ENCODE measurements around the gene PGBD1. TPM values are rescaled to one million over a fixed set of nuclear protein-coding genes. Genes with fewer than 3 reads are reported as not detected.

The PGBD1 gene
- total and polyA plus RNA-seq, 2 of the 8 experiments (the other 6 are each of a cell fraction or from before 2014, with no cell fraction given) = 2.5 to 9.2 TPM

DNA sequence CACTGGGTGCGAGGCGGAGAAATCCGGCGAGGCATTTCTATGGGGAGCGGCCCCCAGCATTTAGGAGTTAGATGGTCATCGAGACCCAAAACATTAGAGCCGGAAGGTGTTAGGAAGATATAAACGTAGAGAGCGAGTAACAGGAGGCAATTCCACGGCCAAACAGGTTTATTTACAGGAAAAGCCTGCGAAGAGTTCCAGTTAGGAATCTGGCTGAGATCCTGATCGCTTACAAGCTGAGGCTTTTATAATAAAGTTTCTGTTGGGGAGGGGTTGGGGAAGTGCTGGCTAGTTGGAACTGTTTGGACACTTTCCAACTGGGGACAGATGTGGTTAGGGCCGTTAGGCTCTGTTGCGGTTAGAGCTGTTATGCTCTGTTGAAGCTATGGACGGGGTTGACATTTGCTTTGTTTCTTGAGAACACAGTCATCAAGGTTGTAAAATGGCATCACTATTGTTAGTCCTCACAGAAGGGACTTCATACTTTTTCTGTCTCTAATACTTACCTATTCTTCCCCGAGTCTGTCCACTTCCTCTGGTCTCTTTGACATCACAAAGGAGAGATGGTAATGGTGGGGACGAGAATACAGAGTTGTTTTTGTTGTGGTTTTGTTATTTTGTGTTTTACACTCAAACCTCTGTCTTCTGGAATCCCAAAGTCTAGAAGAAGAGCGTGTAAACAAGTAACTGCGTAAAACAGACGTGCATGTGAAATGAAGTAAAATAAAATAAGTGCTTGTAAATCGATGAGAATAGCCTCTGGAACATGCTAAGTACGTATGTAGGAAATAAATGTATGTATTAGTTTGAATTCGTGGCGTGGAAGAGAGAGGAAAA, 55.1 kb downstream of the PGBD1 start:
- H4K5ac ChIP-seq (ENCODE audit: insufficient read length, low read depth, low read length) = no peak overlapping the region
- H2BK15ac ChIP-seq (ENCODE audit: low read length) = no peak overlapping the region
- H2BK120ac ChIP-seq (replicated peaks; ENCODE audit: low read depth, low read length) = no peak overlapping the region
- H2BK12ac ChIP-seq (ENCODE audit: low read depth, low read length) = peak overlapping the region; percentile 23; the same call in 1 of the 2 replicates
- H4K20me1 ChIP-seq (replicated peaks in 1 of 2; ENCODE audit: control insufficient read depth in 1 of 2, insufficient read depth in 2 of 2, low read length in 2 of 2) = no peaks in the 10 kb centered on the region
- ChIA-PET CTCF (ENCODE audit: partially characterized antibody) (interaction anchor here (1.3 to 2.5 kb wide), 4 partner anchors 9 to 47 kb away, joined by 4 to 9 read pairs (median 7); no protein-coding TSS in a partner anchor), POLR2A (ENCODE audit: partially characterized antibody) (interaction anchor here (0.8 to 3.6 kb wide), 43 partner anchors 10 to 501 kb away, joined by 3 to 36 read pairs (median 6); partner anchors contain the start of genes PGBD1, ZKSCAN3, ZKSCAN4 and ZKSCAN8)
- H4K8ac ChIP-seq (ENCODE audit: extremely low read depth, insufficient read depth, low read length) = no peak overlapping the region
- H3K4me2 ChIP-seq (ENCODE audit: insufficient read depth in 1 of 2, low read depth in 2 of 2, low read length in 2 of 2) = peak overlapping the region; percentile 81 to 98
- peak overlapping the region; percentile 28; the same call in 1 of the 2 replicates for H2AFZ ChIP-seq (ENCODE audit: low read length)
- H3K4me3 ChIP-seq (ENCODE audit: extremely low read depth in 1 of 4, insufficient read depth in 2 of 4, low read depth in 3 of 4, low read length in 4 of 4) = peak overlapping the region; percentile 86 to 95 (median 91)
- 13 to 100% methylated on average over 3 to 24 of the region's 24 CpGs for WGBS, 2 experiments (ENCODE audit: extremely low coverage in 1 of 2, insufficient coverage in 1 of 2, insufficient read length in 1 of 2, insufficient replicate concordance in 2 of 2, low coverage in 1 of 2, low lambda C conversion rate in 2 of 2, missing lambda C conversion rate in 1 of 2)
- H3K9ac ChIP-seq (replicated peaks in 1 of 4; ENCODE audit: extremely low read depth in 1 of 4, low read depth in 3 of 4, low read length in 3 of 4) = peak overlapping the region; percentile 59 to 96 (median 91)
- H4K91ac ChIP-seq (replicated peaks; ENCODE audit: insufficient read length, low read length) = no peak overlapping the region
- H3K23ac ChIP-seq (ENCODE audit: insufficient read length) = no peak overlapping the region
- DNase-seq (ENCODE audit: low read depth in 1 of 2, low spot score in 2 of 2) (no peak), FAIRE-seq (no peak)
- H3K56ac ChIP-seq (replicated peaks; ENCODE audit: insufficient read length, low read depth, low read length) = peak overlapping the region; percentile 43
- H3K4me1 ChIP-seq (replicated peaks in 1 of 4; ENCODE audit: control insufficient read depth in 3 of 4, insufficient read depth in 4 of 4, low read length in 3 of 4) = no peaks in the 10 kb centered on the region
- no peaks in the 10 kb centered on the region for H3K79me1 ChIP-seq (ENCODE audit: low read depth, low read length)
- H3K27ac ChIP-seq (ENCODE audit: low read depth, low read length) = peak overlapping the region; percentile 95
- H3K79me2 ChIP-seq (ENCODE audit: control insufficient read depth in 1 of 2, insufficient read depth in 2 of 2, low read length in 2 of 2) = no peaks in the 10 kb centered on the region; a peak in 1 of 4 replicates
- no peak overlapping the region for H2BK20ac ChIP-seq (ENCODE audit: low read length)
- TF ChIP-seq SIN3A (conservative IDR thresholded peaks at IDR 0.05 in 1 of 2, IDR thresholded peaks at IDR 0.05 in 1 of 2; ENCODE audit: low read depth in 1 of 2, low read length in 2 of 2) (0 out of 4 replicates have a peak, but pooled peaks of 1 of the 2 experiments have one; percentile 33), NANOG (IDR thresholded peaks at IDR 0.05; ENCODE audit: insufficient read depth, low read depth, low read length, poor library complexity, severe bottlenecking) (no peak)
- TF ChIP-seq, protein P1, sequence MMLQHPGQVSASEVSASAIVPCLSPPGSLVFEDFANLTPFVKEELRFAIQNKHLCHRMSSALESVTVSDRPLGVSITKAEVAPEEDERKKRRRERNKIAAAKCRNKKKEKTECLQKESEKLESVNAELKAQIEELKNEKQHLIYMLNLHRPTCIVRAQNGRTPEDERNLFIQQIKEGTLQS (IDR thresholded peaks at IDR 0.05; ENCODE audit: insufficient read depth, low read depth, low read length) = 0 out of 2 replicates have a peak, but pooled peaks have one; percentile 10
- H3K14ac ChIP-seq (ENCODE audit: insufficient read length) = no peak overlapping the region
- H3K27me3 ChIP-seq (replicated peaks in 1 of 4; ENCODE audit: control insufficient read depth in 3 of 4, extremely low read depth in 1 of 4, insufficient read depth in 3 of 4, low read length in 3 of 4) = no peaks in the 10 kb centered on the region; a peak in 1 of 7 replicates
- H2AK5ac ChIP-seq (ENCODE audit: low read depth, low read length) = 0 out of 2 replicates have a peak overlapping the region, but pooled peaks have one; percentile 32
- peak overlapping the region; percentile 89 for H2BK5ac ChIP-seq (ENCODE audit: low read depth, low read length)
- no peak overlapping the region; the same call in 1 of the 2 replicates for H3K18ac ChIP-seq (ENCODE audit: extremely low read depth, low read length)
- no peak overlapping the region for H3K4ac ChIP-seq (replicated peaks; ENCODE audit: insufficient read length, low read depth, low read length)
- H3K36me3 ChIP-seq (ENCODE audit: control insufficient read depth in 2 of 4, insufficient read depth in 4 of 4, low read length in 3 of 4) = no peaks in the 10 kb centered on the region
- no peaks in the 10 kb centered on the region for H3K9me3 ChIP-seq (ENCODE audit: insufficient read depth in 2 of 2, low read depth in 1 of 2, low read length in 1 of 2)
- H3K23me2 ChIP-seq (ENCODE audit: low read depth, low read length) = peaks cover 2% of the 10 kb centered on the region; the same call in 1 of the 2 replicates

Measured in H1 (cell line).